Aorta (tissue), 5 donors: ENCODE results near the gene ABCD2. TPM values are rescaled to one million over a fixed set of nuclear protein-coding genes. Genes with fewer than 3 reads are reported as not detected.
"Not testable (repeated sequence)": the region's sequence is repeated elsewhere in the genome, so short reads cannot be mapped to it uniquely, and the experiment has no call there.

Experiments
- ATAC-seq: fragments of 200-7000 bp; cut with Tn5 transposase; one replicate; pipeline ENCODE4 v1.9.1; 2022; ENCODE audit warnings: moderate library complexity; ENCODE audit not compliant: low FRiP score
- DNase-seq, 2 donors: peaks; one replicate each; pipeline ENCODE4 v3.0.0-alpha.2; 2020
- H3K27ac ChIP-seq, 2 donors: one replicate each; pipeline ENCODE4 v1.5.1; 2013; ENCODE audit warnings: low read length in 2 of 2, mild to moderate bottlenecking in 2 of 2, moderate library complexity in 2 of 2, control low read depth in 1 of 2, inconsistent platforms in 1 of 2, low read depth in 1 of 2
- H3K27me3 ChIP-seq, 2 donors: one replicate each; pipeline ENCODE4 v1.6.1; 2013; ENCODE audit warnings: control low read depth in 1 of 2, low read length in 1 of 2, mild to moderate bottlenecking in 1 of 2, moderate library complexity in 1 of 2; ENCODE audit not compliant: insufficient read depth in 2 of 2, control insufficient read depth in 1 of 2
- H3K36me3 ChIP-seq, 2 donors: one replicate each; pipeline ENCODE4 v1.6.1; 2013; ENCODE audit warnings: control low read depth in 1 of 2, low read length in 1 of 2, mild to moderate bottlenecking in 1 of 2; ENCODE audit not compliant: insufficient read depth in 2 of 2, control insufficient read depth in 1 of 2
- H3K4me1 ChIP-seq, 2 donors: one replicate each; pipeline ENCODE4 v1.6.1; 2013; ENCODE audit warnings: low read length in 2 of 2, control low read depth in 1 of 2, mild to moderate bottlenecking in 1 of 2, moderate library complexity in 1 of 2; ENCODE audit not compliant: insufficient read depth in 2 of 2, control insufficient read depth in 1 of 2
- H3K4me3 ChIP-seq, 2 donors: one replicate each; pipeline ENCODE4 v1.5.1; 2013; ENCODE audit warnings: low read length in 2 of 2, control low read depth in 1 of 2, mild to moderate bottlenecking in 1 of 2
- H3K9me3 ChIP-seq: one replicate; pipeline ENCODE4 v1.6.1; 2013; ENCODE audit warnings: mild to moderate bottlenecking, low read length; ENCODE audit not compliant: control insufficient read depth
- WGBS, 2 donors: extraction: QIAGEN DNeasy Blood & Tissue Kit; methylation state at CpG; one replicate each; pipeline ENCODE4 v1.1.7; 2013; 5-methylcytosine and 5-hydroxymethylcytosine counted together
- intact Hi-C, 2 donors: fragments of 100-400 bp; cut with DNase I; formaldehyde crosslinking; loops; one replicate each; pipeline versions ENCODE4 v1.14.2 to v1.15.0; 2022
- polyA plus RNA-seq, 2 donors: library from polyadenylated mRNA; stranded (reverse); fragments of 200-250 nt; gene quantifications; one replicate each; pipeline ENCODE4 v1.2.3, GENCODE V29; 2013
- total RNA-seq, 2 donors: library from RNA; stranded (reverse); fragmentation: NEBNext Ultra II Directional; extraction: Animal tissue kit (Norgen Biotek cat#: 25700); gene quantifications; one replicate each; pipeline ENCODE4 v1.2.1, GENCODE V29; 2021
- donor health status: healthy with polysubstance abuse.
- donor health status: Bipolar disorder and iron deficiency.
- donor health status: DM: no; HTN: no; CAD: no.
- donor health status: DM: no; HTN: no; CAD: no.
- donor health status: DM: yes; HTN: yes; CAD: no.

The ABCD2 gene
- total and polyA plus RNA-seq, 4 donors, result 0.03 to 0.75 (median 0.34) TPM

DNA sequence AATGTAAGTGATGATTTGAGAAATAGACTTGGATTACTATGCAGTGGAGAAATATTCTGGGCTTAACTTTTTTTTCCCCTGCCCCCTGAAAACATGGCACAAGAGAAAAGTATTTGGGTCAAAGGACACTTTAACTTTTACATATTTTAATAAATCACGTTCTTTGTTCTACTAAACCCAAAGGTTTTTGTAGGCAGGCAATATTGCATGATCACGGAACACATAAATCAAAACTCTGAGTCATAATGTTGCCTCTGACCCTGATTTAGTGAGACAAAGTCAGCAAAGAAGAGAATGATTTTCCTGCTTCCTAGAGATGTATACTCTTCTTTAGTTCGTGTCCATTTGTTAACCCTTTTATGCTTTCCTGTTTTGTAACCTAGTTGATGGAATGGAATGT is 38.0 kb downstream of the ABCD2 start:
- no peak for ATAC-seq
- H3K9me3 ChIP-seq, result no peaks in the 10 kb centered on the region
- H3K4me1 ChIP-seq, result no peaks in the 10 kb centered on the region
- 9 to 16% methylated on average over 3 of the region's 3 CpGs for WGBS, 2 donors
- H3K27ac ChIP-seq, result no peak overlapping the region
- intact Hi-C loops, result no loop called here
- no peaks in the 10 kb centered on the region for H3K36me3 ChIP-seq
- H3K4me3 ChIP-seq, result no peak overlapping the region
- no peaks in the 10 kb centered on the region for H3K27me3 ChIP-seq
- DNase-seq, result no peak

DNA sequence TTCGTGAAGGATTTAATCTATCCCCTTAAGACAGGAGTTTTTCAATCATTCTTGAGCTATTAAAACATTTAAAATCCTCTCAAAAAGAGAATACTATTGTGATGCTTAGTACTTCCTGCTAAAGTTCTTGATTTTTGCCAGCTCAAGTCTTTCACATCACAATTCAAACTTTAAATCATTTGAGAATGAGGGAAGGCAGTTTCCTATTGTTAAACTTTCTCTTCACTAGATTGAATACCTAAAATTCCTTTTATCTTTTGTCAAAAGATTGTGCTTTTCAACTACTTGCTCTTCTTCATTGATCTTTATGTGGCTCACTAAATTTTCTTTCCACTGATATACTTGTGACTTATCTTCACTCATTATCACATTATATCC is 44.1 kb downstream of the ABCD2 start:
- WGBS, 2 donors, result 62 to 68% methylated on average over 1 of the region's 1 CpG
- H3K9me3 ChIP-seq, result no peaks in the 10 kb centered on the region
- ATAC-seq, result no peak
- intact Hi-C loops, result no loop called here
- H3K4me1 ChIP-seq, result no peaks in the 10 kb centered on the region
- H3K4me3 ChIP-seq, result no peak overlapping the region
- DNase-seq, result no peak
- no peaks in the 10 kb centered on the region for H3K27me3 ChIP-seq
- no peaks in the 10 kb centered on the region for H3K36me3 ChIP-seq
- no peak overlapping the region for H3K27ac ChIP-seq

DNA sequence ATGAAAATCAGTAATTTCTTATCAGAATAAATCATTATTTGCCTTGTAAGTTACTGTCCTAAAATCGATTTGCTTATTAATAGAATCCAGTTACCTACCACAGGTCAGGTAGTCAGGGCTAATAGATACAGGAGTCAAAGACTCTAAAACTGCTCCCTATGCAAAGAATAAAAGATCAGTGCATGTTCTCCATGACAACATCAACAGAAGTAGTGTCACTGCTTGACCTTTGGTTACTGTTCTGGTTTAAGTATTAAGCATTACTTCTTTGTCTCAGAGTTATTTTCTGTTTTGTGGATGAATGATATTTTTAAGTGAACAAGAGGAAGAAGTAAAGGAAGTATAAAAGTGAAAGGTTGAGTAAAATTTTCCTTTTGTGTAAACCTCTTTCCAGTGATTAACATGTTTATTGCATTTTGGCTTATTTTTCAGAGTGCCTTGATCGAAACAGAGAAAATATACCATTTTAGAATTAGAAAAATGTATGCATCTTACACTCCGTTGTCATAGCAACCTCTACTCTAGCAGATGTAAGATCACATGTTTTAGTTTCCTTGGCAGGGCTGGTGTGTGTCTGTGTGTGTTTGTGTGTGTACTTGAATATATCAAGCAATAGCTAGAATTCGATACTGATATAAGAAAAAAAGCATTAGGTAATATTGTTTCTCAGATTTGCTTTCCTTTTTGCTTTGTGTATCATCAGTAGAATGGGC is 44.7 kb downstream of the ABCD2 start:
- Histone ChIP-seq H3K27ac (no peak overlapping the region), H3K4me3 (no peak overlapping the region), H3K4me1 (no peaks in the 10 kb centered on the region), H3K9me3 (no peaks in the 10 kb centered on the region), H3K36me3 (no peaks in the 10 kb centered on the region), H3K27me3 (no peaks in the 10 kb centered on the region)
- ATAC-seq (no peak), DNase-seq (no peak)
- WGBS, 2 donors, result 63% methylated on average over 4 of the region's 4 CpGs
- intact Hi-C loops, result no loop called here

DNA sequence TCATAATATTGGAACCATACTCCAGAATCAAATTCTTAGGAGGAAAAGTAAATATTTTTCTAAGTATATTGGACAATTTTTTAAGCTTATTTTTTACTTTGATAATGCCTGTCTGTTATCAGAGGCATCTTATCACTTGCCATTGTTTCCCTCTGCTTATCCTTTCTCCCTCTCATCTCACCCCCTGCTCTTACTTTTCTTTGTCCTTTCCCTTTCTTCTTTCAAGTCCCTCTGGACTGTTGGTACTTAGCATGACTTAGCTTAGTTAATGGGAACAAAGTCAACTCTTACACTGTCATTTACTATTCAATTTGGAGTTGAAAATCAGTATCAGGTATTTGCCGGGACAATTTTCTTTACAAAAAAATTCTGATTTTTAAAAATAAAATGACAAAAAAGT is 45.2 kb downstream of the ABCD2 start:
- ATAC-seq (no peak), DNase-seq (no peak)
- Histone ChIP-seq H3K4me1 (no peaks in the 10 kb centered on the region), H3K9me3 (peaks cover 2% of the 10 kb centered on the region), H3K27ac (no peak overlapping the region), H3K27me3 (no peaks in the 10 kb centered on the region), H3K4me3 (no peak overlapping the region), H3K36me3 (no peaks in the 10 kb centered on the region)
- 88 to 92% methylated on average over 1 of the region's 1 CpG for WGBS, 2 donors
- intact Hi-C loops, result no loop called here

DNA sequence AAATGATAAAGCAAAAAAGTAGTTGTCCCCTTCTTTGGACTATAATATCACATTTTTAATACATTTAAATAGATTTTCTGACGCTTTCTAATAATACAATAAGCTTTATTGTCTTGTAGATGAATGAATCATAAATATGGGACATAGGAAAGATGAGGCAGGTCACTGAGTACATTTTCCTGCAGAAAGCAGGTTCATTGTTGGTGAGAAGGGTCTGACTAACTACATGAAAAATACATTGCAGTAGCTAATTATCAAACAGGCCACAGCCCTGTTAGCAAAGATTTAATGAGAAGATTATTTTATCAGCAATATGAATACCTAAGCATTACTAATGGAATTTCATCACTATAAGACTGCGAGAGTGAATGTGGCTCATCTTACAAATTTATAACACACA is 45.6 kb downstream of the ABCD2 start:
- Histone ChIP-seq H3K27ac (no peak overlapping the region), H3K27me3 (no peaks in the 10 kb centered on the region), H3K4me3 (no peak overlapping the region), H3K36me3 (no peaks in the 10 kb centered on the region), H3K9me3 (peaks cover 5% of the 10 kb centered on the region), H3K4me1 (no peaks in the 10 kb centered on the region)
- intact Hi-C loops, result no loop called here
- DNase-seq (no peak), ATAC-seq (no peak)
- WGBS, 2 donors, result 73 to 82% methylated on average over 2 of the region's 2 CpGs

DNA sequence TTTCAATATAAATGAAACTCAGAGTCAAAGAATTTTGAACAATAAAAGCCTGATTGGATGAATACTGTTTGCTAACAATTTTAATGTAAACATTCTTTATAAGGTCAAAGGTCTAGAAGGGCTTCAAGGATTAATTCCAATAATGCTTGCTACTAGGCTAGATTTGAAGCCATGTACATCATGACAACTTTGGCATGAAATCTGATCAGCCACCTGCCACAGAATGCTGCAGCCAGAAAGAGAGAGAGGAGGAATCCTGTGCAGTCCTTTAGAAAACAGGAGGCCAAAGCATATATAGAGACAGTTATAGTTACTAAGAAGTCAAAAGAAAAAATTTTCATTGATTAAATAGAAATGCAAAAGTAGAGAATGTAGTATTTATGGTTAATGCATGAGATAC is 47.1 kb downstream of the ABCD2 start:
- Histone ChIP-seq H3K36me3 (no peaks in the 10 kb centered on the region), H3K4me3 (no peak overlapping the region), H3K27ac (no peak overlapping the region), H3K9me3 (peaks cover 6% of the 10 kb centered on the region), H3K4me1 (no peaks in the 10 kb centered on the region), H3K27me3 (no peaks in the 10 kb centered on the region)
- intact Hi-C loops, result no loop called here
- DNase-seq (no peak), ATAC-seq (no peak)

DNA sequence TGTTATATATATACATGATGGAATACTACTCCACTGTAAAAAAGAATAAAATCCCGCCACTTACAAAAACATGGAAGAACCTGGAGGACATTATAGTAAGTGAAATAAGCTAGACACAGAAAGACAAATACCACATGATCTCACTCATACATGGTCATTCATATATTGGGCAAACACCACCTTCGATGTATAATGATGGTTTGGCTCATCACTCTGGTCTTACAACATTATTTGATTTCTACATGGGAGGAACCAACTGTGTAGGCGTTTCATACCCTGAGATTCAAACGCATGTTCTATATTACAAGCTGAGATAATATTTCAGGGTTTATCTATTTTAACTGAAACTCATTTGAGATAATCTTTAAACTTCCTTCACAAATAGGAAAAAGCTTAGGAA is 48.3 kb downstream of the ABCD2 start:
- Histone ChIP-seq H3K4me1 (no peaks in the 10 kb centered on the region), H3K36me3 (no peaks in the 10 kb centered on the region), H3K27ac (no peak overlapping the region), H3K9me3 (peaks cover 6% of the 10 kb centered on the region), H3K27me3 (no peaks in the 10 kb centered on the region), H3K4me3 (no peak overlapping the region)
- WGBS, 2 donors, result 56 to 57% methylated on average over 4 of the region's 4 CpGs
- intact Hi-C loops, result no loop called here
- no peak for ATAC-seq
- DNase-seq, result no peak

DNA sequence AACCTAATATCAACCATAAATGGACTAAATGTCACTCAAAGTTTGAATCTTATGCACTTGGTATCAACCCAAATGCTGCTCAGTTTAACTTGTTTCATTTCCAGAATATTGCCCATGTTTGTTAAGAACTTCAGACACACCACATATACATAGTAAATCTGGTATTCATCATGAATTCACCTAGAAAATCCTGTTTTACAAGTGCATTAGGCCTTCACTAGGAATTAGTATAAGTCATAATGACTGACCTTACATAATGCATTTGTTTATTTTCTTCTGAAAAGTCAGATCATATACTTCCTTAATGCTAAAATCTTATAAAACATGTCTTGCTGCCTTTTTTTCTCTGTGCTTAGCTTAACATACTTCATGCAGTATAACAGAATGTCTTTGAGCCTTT is 66.1 kb downstream of the ABCD2 start:
- H3K27ac ChIP-seq, result no peak overlapping the region
- no peak overlapping the region for H3K4me3 ChIP-seq
- intact Hi-C loops, result no loop called here

DNA sequence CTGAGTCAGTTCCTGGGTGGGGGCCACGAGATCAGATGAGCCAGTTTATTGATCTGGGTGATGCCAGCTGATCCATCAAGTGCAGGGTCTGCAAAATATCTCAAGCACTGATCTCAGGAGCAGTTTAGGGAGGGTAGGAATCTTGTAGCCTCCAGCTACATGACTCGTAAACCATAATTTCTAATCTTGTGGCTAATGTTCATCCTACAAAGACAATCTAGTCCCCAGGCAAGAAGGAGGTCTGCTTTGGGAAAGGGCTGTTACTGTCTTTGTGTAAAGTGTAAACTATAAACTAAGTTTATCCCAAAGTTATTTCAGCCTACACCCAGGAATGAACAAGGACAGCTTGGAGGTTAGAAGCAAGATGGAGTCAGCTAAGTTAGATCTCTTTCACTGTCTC is 75.4 kb downstream of the ABCD2 start:
- ATAC-seq, H3K9me3 ChIP-seq, DNase-seq, H3K4me3 ChIP-seq, H3K27me3 ChIP-seq, intact Hi-C loops, H3K27ac ChIP-seq, H3K4me1 ChIP-seq, H3K36me3 ChIP-seq: not testable (repeated sequence)
- WGBS, 2 donors, result 65 to 72% methylated on average over 2 of the region's 2 CpGs

More for the DNA sequence above, 66.1 kb downstream of the ABCD2 start:
- Histone ChIP-seq H3K4me1 (no peaks in the 10 kb centered on the region), H3K9me3 (peaks cover 8% of the 10 kb centered on the region), H3K36me3 (no peaks in the 10 kb centered on the region), H3K27me3 (no peaks in the 10 kb centered on the region)
- DNase-seq (no peak), ATAC-seq (no peak)
